GM12865 (cell line): ENCODE results near the gene ZYX.

Source experiments
- DNase-seq: peaks from one replicate; pipeline ENCODE4 v3.0.0; 2010; ENCODE audit warnings: low read depth
- H3K4me3 ChIP-seq: 2 replicates; pipeline ENCODE4 v1.5.1; 2011; ENCODE audit warnings: mild to moderate bottlenecking, low read depth, low read length, control low read depth
- CTCF ChIP-seq: IDR thresholded peaks from 2 replicates; pipeline ENCODE4 v1.5.1; 2011; ENCODE audit warnings: low read length, control low read depth, low read depth, inconsistent platforms; ENCODE audit not compliant: insufficient read depth; ENCODE audit errors: missing control alignments

ZYX gene

GRCh38 chr7:143426479-143427142, 45.5 kb downstream of the ZYX start:
- TF ChIP-seq CTCF: no peak
- H3K4me3 ChIP-seq: no peak overlapping the region
- DNase-seq: no peak

DNA sequence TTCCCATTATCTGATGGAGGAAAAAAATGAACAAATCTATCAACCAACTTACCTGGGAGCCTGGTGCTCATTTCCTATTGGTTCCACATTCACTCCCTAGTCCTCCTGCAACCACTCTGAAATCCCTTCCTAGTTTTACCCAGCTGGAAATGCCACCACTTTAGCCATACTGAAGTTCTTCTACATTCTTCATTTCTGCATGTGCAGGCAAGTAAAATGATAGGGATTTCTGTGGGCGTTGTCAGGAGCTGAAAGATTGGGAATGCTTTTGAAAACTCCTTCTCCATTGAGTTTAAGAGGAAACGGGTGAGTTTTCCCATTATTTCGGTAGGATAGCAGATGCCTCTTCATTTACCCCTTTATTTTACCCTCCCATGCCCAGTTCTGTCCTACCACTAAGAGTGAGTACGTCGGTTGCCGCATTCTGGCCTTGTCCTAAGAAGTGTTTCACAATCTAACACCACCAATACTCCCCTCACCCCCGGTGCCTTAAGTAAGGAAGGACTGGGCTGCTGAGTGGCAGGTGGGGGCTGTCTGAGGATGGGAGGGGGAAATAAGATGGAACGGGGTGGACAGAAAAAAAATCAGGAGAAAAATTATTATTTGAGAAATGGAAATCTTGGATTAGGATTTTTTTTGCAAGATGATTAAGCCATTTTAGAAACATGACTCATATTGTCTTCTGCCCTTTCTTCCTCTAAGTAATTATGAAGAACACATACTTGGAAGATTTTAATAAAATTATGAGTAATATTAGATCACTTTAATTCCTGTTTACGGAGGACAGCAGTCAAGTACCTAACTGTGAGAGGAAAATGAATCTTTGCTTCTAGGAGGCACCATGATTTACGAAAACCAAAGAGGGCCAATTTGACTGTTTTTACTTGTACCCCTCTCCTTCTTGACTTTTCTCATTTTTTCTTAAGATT, 48.9 kb downstream of the ZYX start:
- no peak overlapping the region for H3K4me3 ChIP-seq
- DNase-seq: no peak
- TF ChIP-seq CTCF: no peak

DNA sequence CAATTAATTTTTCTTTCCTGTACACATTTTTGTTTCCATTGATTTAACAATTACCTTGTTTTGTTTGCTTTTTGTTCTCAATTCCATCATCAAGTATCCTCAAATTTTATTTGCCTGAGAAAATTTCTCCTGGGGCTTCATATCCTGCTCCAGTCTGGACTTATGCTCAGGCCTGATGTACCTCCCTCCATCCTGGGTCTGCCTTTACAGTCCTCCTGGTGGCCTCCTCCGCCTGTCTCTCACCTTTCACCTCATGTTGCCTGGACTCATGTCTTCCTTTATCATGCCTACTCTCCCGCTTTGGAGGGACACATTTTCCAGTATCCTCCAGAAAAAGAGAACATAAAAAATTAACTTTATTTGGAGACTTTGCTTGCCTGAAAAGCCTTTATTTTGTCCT, 50.0 kb downstream of the ZYX start:
- no peak for TF ChIP-seq CTCF
- no peak overlapping the region for H3K4me3 ChIP-seq
- DNase-seq: no peak

- H3K4me3 ChIP-seq: no peak overlapping the region
- no peak for TF ChIP-seq CTCF
- no peak for DNase-seq
These were observed 52.6 kb downstream of the ZYX start for GRCh38 chr7:143433759-143434158.

DNA sequence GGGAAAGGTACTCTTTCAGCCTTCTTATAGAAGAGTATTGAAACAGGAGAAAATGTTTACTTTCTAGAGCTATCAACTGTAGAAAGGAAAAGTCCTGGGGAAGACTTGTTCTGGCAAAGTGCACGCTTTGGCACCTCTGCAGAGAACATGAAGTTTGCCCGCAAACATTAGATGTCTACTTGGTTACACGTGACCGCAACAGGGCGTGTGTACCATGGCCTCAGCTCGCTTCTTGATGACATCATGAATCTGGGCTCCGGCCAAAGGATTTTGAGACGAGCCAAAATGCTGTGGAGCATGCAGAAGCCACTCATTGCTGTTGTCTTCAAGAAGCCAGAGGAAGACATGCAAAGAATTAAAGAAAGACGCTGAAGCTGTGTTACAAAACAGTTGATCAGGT, 53.5 kb downstream of the ZYX start:
- TF ChIP-seq CTCF: no peak
- no peak overlapping the region for H3K4me3 ChIP-seq
- DNase-seq: no peak

- no peak for DNase-seq
- H3K4me3 ChIP-seq: no peak overlapping the region
- no peak for TF ChIP-seq CTCF
These were observed 54.1 kb downstream of the ZYX start for GRCh38 chr7:143435266-143435665.
